Measurements from ENCODE around the gene BEGAIN. TPM values are rescaled to one million over a fixed set of nuclear protein-coding genes. Genes with fewer than 3 reads are reported as not detected.

Gene BEGAIN
- total and polyA plus RNA-seq, 2 donors (not counting 3 experiments of a cell fraction or from before 2014, with no cell fraction given), result 0.49 TPM; not detected in 1

DNA sequence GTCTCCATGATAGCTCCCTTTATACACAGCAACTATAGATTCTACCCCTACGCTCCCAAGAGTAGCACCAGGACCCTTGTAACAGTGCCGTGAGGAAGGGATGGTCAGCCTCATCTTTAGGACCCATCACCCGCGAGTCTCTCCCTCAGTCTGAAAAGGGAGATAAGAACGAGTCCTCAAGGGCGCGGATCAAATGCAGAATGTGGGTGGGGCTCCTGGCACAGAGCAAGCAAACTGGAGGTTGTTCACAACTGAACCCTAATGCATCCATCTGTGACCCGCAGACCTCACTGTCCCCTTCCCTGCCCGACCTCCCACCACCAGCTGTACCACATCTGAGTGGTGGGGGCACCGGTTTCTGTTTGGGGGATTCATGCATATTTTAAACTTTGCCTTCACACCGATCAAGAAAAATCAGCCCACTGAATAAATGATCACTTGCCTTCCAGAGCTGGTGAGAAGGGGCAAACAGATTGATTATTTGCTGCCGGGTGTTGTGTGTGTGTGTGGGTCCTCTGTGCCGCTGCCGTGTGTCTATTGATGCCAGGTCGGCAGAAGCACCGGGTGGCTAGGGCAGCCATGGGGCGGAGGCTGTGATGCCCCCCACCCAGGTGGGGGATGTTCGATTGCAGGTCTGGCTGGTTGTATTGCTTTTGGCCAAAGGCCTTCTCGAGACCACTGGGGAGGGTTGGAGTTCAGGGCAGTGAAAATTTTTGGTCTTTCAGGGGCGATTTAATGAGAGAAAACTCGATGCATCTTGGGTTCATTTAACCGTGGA, 35.7 kb upstream of the BEGAIN start:
- dilution Hi-C loops (cut with MboI; ENCODE audit: extremely low pct_ligation_motif_present, low sequenced_read_pairs) (no loop called here), intact Hi-C loops (cut with micrococcal nuclease) (no loop called here)
- Histone ChIP-seq H3K4me3 (replicated peaks in 1 of 3; ENCODE audit: insufficient read depth in 1 of 3, low read depth in 1 of 3, low read length in 3 of 3) (no peak overlapping the region), H3K9me1 (replicated peaks; ENCODE audit: control insufficient read depth, extremely low read depth, insufficient read depth, low read length) (no peaks in the 10 kb centered on the region), H3K4me1 (ENCODE audit: control insufficient read depth, extremely low read depth, insufficient read depth, low read length) (no peaks in the 10 kb centered on the region), H3K36me3 (ENCODE audit: control insufficient read depth in 2 of 2, extremely low read depth in 1 of 2, insufficient read depth in 2 of 2, low read length in 2 of 2) (no peaks in the 10 kb centered on the region), H3K9ac (replicated peaks; ENCODE audit: extremely low read depth, insufficient read depth, low read length) (no peak overlapping the region), H3K27me3 (ENCODE audit: control insufficient read depth in 2 of 2, insufficient read depth in 2 of 2, low read length in 2 of 2) (peaks cover 13 to 15% of the 10 kb centered on the region in 2 experiments), H3K79me2 (ENCODE audit: control insufficient read depth, insufficient read depth, low read length) (no peaks in the 10 kb centered on the region), H3K27ac (ENCODE audit: insufficient read depth, low read depth, low read length) (no peak overlapping the region), H3K4me2 (ENCODE audit: insufficient read depth, low read length) (no peak overlapping the region), H3K9me3 (replicated peaks; ENCODE audit: control insufficient read depth, insufficient read depth, low read length) (no peaks in the 10 kb centered on the region), H2AFZ (ENCODE audit: low read depth, low read length) (no peak overlapping the region), H4K20me1 (replicated peaks; ENCODE audit: control insufficient read depth, extremely low read depth, insufficient read depth, low read length) (no peaks in the 10 kb centered on the region)
- no peak for TF ChIP-seq POLR2A (IDR thresholded peaks at IDR 0.05; ENCODE audit: low read depth, low read length)
- ChIA-PET CTCF (no interaction called here), POLR2A (no interaction called here)
- DNase-seq (ENCODE audit: low read depth, low spot score), result no peak
- FAIRE-seq, result no peak
- no TSS peak for BruUV-seq (replicated peaks)

GRCh38 chr14:100622224-100622623, 35.0 kb upstream of the BEGAIN start:
- no peak for FAIRE-seq
- H3K36me3 ChIP-seq (ENCODE audit: control insufficient read depth in 2 of 2, extremely low read depth in 1 of 2, insufficient read depth in 2 of 2, low read length in 2 of 2), result no peaks in the 10 kb centered on the region
- BruUV-seq (replicated peaks), result no TSS peak
- H4K20me1 ChIP-seq (replicated peaks; ENCODE audit: control insufficient read depth, extremely low read depth, insufficient read depth, low read length), result no peaks in the 10 kb centered on the region
- H3K4me1 ChIP-seq (ENCODE audit: control insufficient read depth, extremely low read depth, insufficient read depth, low read length), result no peaks in the 10 kb centered on the region
- DNase-seq (ENCODE audit: low read depth, low spot score), result no peak
- H3K4me3 ChIP-seq (replicated peaks in 1 of 3; ENCODE audit: insufficient read depth in 1 of 3, low read depth in 1 of 3, low read length in 3 of 3), result no peak overlapping the region
- POLR2A ChIA-PET, result no interaction called here
- H3K9me1 ChIP-seq (replicated peaks; ENCODE audit: control insufficient read depth, extremely low read depth, insufficient read depth, low read length), result no peaks in the 10 kb centered on the region
- CTCF ChIA-PET, result no interaction called here
- no peak for TF ChIP-seq MYC (IDR thresholded peaks at IDR 0.05; ENCODE audit: low read depth, low read length)
- no peak for TF ChIP-seq POLR2AphosphoS5 (IDR thresholded peaks at IDR 0.05; ENCODE audit: insufficient read depth, low read depth, low read length)
- no peak for TF ChIP-seq MAX (IDR thresholded peaks at IDR 0.05; ENCODE audit: insufficient read depth, insufficient read length)
- TF ChIP-seq JUN (IDR thresholded peaks at IDR 0.05; ENCODE audit: borderline replicate concordance, insufficient read depth, insufficient read length, low read depth), result no peak
- TF ChIP-seq FOS (IDR thresholded peaks at IDR 0.05; ENCODE audit: borderline replicate concordance, insufficient read depth, low read length), result no peak
- TF ChIP-seq EZH2 (IDR thresholded peaks at IDR 0.05; ENCODE audit: borderline replicate concordance, low read depth, low read length, severe bottlenecking), result no peak
- TF ChIP-seq, protein P1, sequence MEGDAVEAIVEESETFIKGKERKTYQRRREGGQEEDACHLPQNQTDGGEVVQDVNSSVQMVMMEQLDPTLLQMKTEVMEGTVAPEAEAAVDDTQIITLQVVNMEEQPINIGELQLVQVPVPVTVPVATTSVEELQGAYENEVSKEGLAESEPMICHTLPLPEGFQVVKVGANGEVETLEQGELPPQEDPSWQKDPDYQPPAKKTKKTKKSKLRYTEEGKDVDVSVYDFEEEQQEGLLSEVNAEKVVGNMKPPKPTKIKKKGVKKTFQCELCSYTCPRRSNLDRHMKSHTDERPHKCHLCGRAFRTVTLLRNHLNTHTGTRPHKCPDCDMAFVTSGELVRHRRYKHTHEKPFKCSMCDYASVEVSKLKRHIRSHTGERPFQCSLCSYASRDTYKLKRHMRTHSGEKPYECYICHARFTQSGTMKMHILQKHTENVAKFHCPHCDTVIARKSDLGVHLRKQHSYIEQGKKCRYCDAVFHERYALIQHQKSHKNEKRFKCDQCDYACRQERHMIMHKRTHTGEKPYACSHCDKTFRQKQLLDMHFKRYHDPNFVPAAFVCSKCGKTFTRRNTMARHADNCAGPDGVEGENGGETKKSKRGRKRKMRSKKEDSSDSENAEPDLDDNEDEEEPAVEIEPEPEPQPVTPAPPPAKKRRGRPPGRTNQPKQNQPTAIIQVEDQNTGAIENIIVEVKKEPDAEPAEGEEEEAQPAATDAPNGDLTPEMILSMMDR (IDR thresholded peaks at IDR 0.05; ENCODE audit: extremely low read depth in 1 of 2, insufficient read depth in 1 of 2, low read depth in 1 of 2, low read length in 2 of 2), result no peak
- TF ChIP-seq GATA2 (IDR thresholded peaks at IDR 0.05; ENCODE audit: insufficient read depth, insufficient read length, low read depth, low read length), result no peak
- no peak for TF ChIP-seq POLR2A (IDR thresholded peaks at IDR 0.05; ENCODE audit: low read depth, low read length)
- H3K9me3 ChIP-seq (replicated peaks; ENCODE audit: control insufficient read depth, insufficient read depth, low read length), result no peaks in the 10 kb centered on the region
- no peak overlapping the region for H2AFZ ChIP-seq (ENCODE audit: low read depth, low read length)
- dilution Hi-C loops (cut with MboI; ENCODE audit: extremely low pct_ligation_motif_present, low sequenced_read_pairs) (no loop called here), intact Hi-C loops (cut with micrococcal nuclease) (no loop called here)
- no peak overlapping the region for H3K4me2 ChIP-seq (ENCODE audit: insufficient read depth, low read length)
- H3K27ac ChIP-seq (ENCODE audit: insufficient read depth, low read depth, low read length), result no peak overlapping the region
- no peak overlapping the region for H3K9ac ChIP-seq (replicated peaks; ENCODE audit: extremely low read depth, insufficient read depth, low read length)
- no peaks in the 10 kb centered on the region for H3K79me2 ChIP-seq (ENCODE audit: control insufficient read depth, insufficient read depth, low read length)
- H3K27me3 ChIP-seq (ENCODE audit: control insufficient read depth in 2 of 2, insufficient read depth in 2 of 2, low read length in 2 of 2), result peaks cover 18 to 21% of the 10 kb centered on the region in 2 experiments
